CD4-positive, CD25-positive, alpha-beta regulatory T cell (primary cell): Measurements from ENCODE around the gene BMP8B. TPM values are rescaled to one million over a fixed set of nuclear protein-coding genes. Genes with fewer than 3 reads are reported as not detected.
A peak's percentile ranks its signal among the peaks of the same experiment; 100 is the strongest.
"Not testable (repeated sequence)": the region's sequence is repeated elsewhere in the genome, so short reads cannot be mapped to it uniquely, and the experiment has no call there.

Source experiments
- ATAC-seq, 2 donors: fragments of 150-1000 bp; cut with Tn5 transposase; one replicate each; pipeline ENCODE4 v1.10.0; 2021; ENCODE audit warnings: low read depth in 2 of 2, moderate number of reproducible peaks in 2 of 2, moderate library complexity in 1 of 2
- DNase-seq, 3 donors: peaks; one replicate each; pipeline versions ENCODE4 v3.0.0 to v3.0.0-alpha.2; 2012 to 2022; ENCODE audit warnings: mixed read lengths in 1 of 3
- H3K27ac ChIP-seq: one replicate; pipeline ENCODE4 v1.7.0; 2013; ENCODE audit warnings: mild to moderate bottlenecking, low read length; ENCODE audit not compliant: insufficient read depth, poor library complexity, severe bottlenecking
- H3K27me3 ChIP-seq: one replicate; pipeline ENCODE4 v1.7.0; 2013; ENCODE audit warnings: low read length; ENCODE audit not compliant: control insufficient read depth, insufficient read depth
- H3K36me3 ChIP-seq: one replicate; pipeline ENCODE4 v1.7.0; 2013; ENCODE audit warnings: mild to moderate bottlenecking, low read length, moderate library complexity; ENCODE audit not compliant: control insufficient read depth, insufficient read depth
- H3K4me1 ChIP-seq: 2 replicates; pipeline ENCODE4 v1.7.0; 2013; ENCODE audit warnings: mild to moderate bottlenecking, low read length; ENCODE audit not compliant: insufficient read depth, control insufficient read depth, poor library complexity, severe bottlenecking
- H3K4me3 ChIP-seq: one replicate; pipeline ENCODE4 v1.7.0; 2013; ENCODE audit warnings: low read depth, mild to moderate bottlenecking, low read length, moderate library complexity
- H3K9me3 ChIP-seq, 2 experiments: 1 replicate in 1 of 2; 2 replicates in 1 of 2; pipeline ENCODE4 v1.7.0; 2013; ENCODE audit warnings: low read length in 2 of 2, mild to moderate bottlenecking in 1 of 2, moderate library complexity in 1 of 2; ENCODE audit not compliant: control insufficient read depth in 2 of 2
- H3K27ac Mint-ChIP-seq, 3 donors: one replicate each; pipeline ENCODE4 v1.8.0; 2020 to 2022; ENCODE audit warnings: mild to moderate bottlenecking in 3 of 3, mixed read lengths in 3 of 3, moderate library complexity in 2 of 3
- H3K27me3 Mint-ChIP-seq: one replicate; pipeline ENCODE4 v1.8.0; 2022; ENCODE audit warnings: mild to moderate bottlenecking, mixed read lengths
- H3K36me3 Mint-ChIP-seq: one replicate; pipeline ENCODE4 v1.8.0; 2020; ENCODE audit warnings: mixed read lengths
- H3K4me1 Mint-ChIP-seq, 4 donors: one replicate each; pipeline ENCODE4 v1.8.0; 2020 to 2022; ENCODE audit warnings: mixed read lengths in 4 of 4, mild to moderate bottlenecking in 1 of 4
- H3K4me3 Mint-ChIP-seq, 4 donors: one replicate each; pipeline ENCODE4 v1.8.0; 2020 to 2022; ENCODE audit warnings: mild to moderate bottlenecking in 4 of 4, mixed read lengths in 4 of 4, moderate library complexity in 3 of 4
- H3K9me3 Mint-ChIP-seq, 7 donors: one replicate each; pipeline ENCODE4 v1.8.0; 2020 to 2022; ENCODE audit warnings: mixed read lengths in 7 of 7, mild to moderate bottlenecking in 3 of 7, moderate library complexity in 2 of 7
- polyA plus RNA-seq, 4 donors: library from polyadenylated mRNA; unstranded; fragments of 300-500 nt; fragmentation: Illumina TruSeq; gene quantifications; one replicate each; pipeline ENCODE4 v1.2.3, GENCODE V29; 2021
- total RNA-seq: library from RNA; stranded (reverse); gene quantifications from one replicate; pipeline ENCODE4 v1.2.3, GENCODE V29; 2022

Gene BMP8B
- total and polyA plus RNA-seq, 5 donors from 2014 or later, result 0.05 to 0.39 (median 0.10) TPM; not detected in 1

DNA sequence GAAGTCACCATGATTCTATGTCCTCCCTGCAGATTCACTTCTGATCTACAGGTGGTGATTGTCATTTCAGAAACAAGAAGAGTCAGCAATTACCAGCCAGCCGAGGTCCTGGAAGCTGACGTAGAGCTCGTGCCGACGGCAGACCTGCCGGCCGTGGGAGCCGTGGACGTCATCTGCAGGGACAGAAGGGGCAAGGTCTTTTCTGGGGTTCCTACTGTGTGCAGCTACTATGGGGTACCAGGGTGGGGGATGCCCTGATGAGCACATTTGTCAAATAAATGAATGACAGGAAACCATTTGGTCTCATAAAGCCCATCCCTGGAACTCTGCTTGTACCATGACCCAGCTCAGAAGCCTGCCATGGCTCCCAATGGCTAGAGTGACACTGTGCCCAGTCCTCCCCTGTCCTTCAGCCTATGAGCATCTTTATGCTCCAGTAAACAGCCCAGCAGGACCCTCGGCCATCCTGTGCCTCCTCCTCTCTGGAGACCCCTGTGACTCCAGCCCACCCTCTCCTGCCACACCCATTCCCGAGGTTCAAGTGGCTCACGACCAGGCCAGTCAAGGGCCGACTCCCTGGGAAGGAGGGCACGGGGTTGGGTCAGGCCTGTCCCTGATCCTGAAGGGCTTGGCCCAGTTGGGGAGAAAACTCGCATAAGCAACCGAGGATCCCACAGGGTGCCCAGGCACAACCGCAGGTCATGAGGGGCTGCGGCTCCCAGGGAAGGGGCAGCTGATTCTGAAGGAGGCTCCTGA, 24.9 kb downstream of the BMP8B start:
- peaks cover 10% of the 10 kb centered on the region for H3K36me3 ChIP-seq
- H3K4me3 Mint-ChIP-seq, H3K4me3 ChIP-seq, H3K27me3 ChIP-seq, ATAC-seq, H3K9me3 Mint-ChIP-seq, H3K9me3 ChIP-seq, H3K4me1 Mint-ChIP-seq, H3K27ac ChIP-seq, H3K27ac Mint-ChIP-seq, DNase-seq, H3K27me3 Mint-ChIP-seq, H3K4me1 ChIP-seq: not testable (repeated sequence)
- peaks cover 12% of the 10 kb centered on the region for H3K36me3 Mint-ChIP-seq

DNA sequence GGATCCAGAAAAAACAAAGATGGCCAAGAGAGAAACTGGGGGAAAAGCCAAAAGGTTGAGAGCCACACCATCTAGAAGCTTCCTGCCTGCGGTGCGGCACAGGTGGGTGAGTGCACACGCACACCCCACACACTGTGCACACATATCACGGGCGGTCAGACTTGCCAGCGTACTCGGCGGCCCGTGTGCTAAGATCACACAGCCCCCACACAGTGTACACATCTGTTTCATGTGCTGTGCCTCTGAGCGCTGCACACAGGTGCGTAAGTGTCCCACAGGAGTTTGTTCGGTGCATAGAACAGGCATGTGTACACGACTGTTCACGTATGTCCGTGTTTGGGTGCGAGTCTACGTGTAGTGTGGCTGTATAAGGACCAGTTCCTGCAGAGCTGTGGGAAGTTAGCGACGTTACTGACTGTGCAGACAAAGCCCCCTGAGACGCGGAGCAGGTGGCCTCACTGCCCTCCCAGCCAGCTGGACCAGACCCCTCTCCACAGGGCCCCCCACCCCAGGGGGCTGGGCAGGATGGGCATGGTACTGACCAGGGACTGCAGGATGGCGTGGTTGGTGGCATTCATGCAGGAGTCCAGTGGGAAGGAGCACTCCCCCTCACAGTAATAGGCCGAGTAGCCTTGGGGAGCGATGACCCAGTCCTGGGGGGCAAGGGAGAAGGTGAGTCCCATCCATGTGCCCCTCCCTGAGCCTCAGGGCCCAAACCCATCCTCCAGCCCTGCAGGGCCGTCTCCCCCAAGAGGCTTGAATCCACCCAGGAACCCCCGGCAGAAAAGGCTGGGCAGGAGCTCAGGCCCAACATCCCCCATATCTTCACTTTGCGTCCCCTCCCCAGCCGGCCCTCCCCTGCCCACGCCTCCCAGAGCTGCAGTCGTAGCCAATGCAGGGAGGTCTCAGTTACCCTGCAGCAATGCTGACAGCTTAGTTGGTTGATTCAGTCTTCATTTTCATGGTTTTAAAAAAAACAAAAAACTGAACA, 25.8 kb downstream of the BMP8B start:
- no peaks in the 10 kb centered on the region for H3K27me3 ChIP-seq
- Mint-ChIP-seq H3K36me3 (peaks cover 12% of the 10 kb centered on the region), H3K27ac (no peak overlapping the region), H3K4me3 (no peak overlapping the region), H3K9me3 (no peaks in the 10 kb centered on the region), H3K27me3 (no peaks in the 10 kb centered on the region), H3K4me1 (no peaks in the 10 kb centered on the region)
- H3K9me3 ChIP-seq, result no peaks in the 10 kb centered on the region
- no peaks in the 10 kb centered on the region for H3K4me1 ChIP-seq
- no peak overlapping the region for H3K27ac ChIP-seq
- no peak for ATAC-seq
- no peak overlapping the region for H3K4me3 ChIP-seq
- DNase-seq, result no peak
- peaks cover 14% of the 10 kb centered on the region for H3K36me3 ChIP-seq

DNA sequence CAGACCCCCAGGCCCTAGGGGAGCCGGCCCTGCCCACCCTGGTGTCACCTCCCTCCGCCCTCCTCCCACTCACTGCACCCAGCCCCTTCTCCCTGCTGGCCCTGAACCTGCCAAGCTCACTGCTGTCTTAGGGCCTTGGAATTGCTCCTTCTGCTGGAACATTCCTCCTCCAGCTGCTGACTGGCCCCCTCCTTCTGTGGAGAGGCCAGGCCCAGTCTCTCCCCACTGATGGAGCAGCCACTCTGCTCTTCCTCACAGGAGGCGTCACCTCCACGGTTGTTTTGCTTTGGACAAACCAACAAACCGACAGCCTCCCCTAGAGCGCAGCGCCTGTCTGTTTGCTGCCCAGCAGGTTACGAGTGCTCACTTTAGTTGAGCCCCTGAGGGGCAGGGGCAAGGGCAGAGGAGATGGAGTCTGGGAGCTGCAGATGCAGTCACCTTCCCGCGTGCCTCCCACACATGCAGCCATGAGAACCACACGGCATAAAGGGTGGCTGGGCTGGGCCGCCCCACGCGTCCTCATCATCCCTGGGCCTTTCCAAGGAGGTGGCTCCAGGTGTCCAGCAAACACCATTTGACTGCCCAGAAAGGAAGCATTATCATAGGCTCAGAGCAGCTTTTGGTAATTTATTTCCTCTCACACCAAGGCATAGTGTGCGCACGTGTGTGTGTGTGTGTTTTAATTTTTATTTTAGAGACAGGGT, 27.0 kb downstream of the BMP8B start:
- H3K36me3 ChIP-seq, result peaks cover 23% of the 10 kb centered on the region
- H3K4me3 ChIP-seq, result no peak overlapping the region
- Mint-ChIP-seq H3K4me1 (no peaks in the 10 kb centered on the region), H3K27ac (no peak overlapping the region), H3K36me3 (peaks cover 22% of the 10 kb centered on the region), H3K9me3 (no peaks in the 10 kb centered on the region), H3K4me3 (no peak overlapping the region), H3K27me3 (no peaks in the 10 kb centered on the region)
- DNase-seq (no peak), ATAC-seq (no peak)
- H3K27ac ChIP-seq, result no peak overlapping the region
- no peaks in the 10 kb centered on the region for H3K9me3 ChIP-seq
- no peaks in the 10 kb centered on the region for H3K27me3 ChIP-seq
- H3K4me1 ChIP-seq, result no peaks in the 10 kb centered on the region

DNA sequence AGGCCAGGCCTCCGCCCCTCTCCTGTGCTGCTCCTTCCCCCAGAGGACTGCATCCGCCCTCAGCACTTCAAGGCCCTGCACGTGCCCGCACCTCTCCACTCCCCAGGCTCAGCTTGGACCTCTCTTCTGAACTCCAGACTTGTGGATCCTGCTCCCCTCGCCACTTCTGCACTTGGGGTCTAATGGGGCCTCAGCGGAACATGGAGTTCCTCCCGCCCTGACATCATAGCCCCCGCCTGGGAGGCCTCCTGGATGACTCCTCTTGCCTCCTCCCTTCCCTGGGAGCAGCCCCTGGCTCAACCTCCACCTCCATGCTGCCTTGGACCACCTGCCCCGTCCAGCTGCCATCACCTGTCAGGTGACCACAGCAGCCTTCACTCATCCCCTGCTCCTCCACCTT, 27.6 kb downstream of the BMP8B start:
- Histone ChIP-seq H3K9me3 (no peaks in the 10 kb centered on the region), H3K36me3 (peaks cover 30% of the 10 kb centered on the region), H3K4me3 (no peak overlapping the region), H3K27me3 (no peaks in the 10 kb centered on the region), H3K4me1 (no peaks in the 10 kb centered on the region), H3K27ac (no peak overlapping the region)
- Mint-ChIP-seq H3K9me3 (no peaks in the 10 kb centered on the region), H3K27me3 (no peaks in the 10 kb centered on the region), H3K4me1 (peaks cover 0 to 3% (median 0%) of the 10 kb centered on the region in 4 donors), H3K4me3 (no peak overlapping the region), H3K27ac (peak overlapping the region in 1 of 3 donors; percentile 73), H3K36me3 (peaks cover 26% of the 10 kb centered on the region)
- no peak for DNase-seq
- no peak for ATAC-seq

DNA sequence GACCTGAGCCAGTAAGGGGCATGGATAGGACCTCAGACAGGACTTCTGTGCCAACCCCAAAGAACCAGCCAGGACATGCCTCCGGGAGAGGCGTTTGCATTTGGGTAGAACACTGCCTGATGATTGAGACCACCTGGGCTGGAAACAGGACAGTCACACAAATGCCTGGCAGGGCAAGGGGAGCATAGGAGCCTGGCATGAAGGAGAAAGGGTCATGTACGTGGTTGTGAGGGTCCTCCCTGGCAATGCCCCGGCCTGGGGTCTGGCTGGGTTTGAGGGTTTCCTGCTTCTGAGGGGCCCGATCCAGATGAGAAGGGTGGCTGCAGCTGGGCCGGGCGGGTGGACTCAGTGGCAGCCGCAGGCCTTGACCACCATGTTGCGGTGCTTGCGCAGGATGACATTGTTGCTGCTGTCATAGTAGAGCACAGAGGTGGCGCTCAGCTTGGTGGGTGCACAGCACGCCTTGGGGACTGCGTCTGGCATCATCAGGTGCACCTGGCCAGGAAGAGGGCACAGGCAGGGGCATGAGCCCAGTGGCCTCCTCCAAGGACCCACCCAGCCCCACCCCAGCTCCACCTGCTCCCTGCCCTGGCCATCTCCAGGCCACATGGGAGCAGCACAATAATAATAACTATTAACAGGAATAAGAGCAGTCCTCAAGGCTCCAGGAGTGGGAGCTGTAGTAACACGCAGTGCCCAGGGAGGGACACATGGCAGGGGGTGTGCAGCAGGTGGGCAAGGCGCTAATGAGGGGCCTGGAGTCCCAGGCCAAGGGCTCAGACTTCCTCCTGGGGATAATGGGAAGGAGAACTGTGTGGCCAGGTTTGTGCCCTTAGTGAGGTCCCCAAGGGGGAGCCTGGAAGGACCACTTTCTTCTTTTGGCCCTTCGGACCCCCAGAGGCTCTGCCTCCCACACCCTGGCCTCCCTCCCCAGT, 28.3 kb downstream of the BMP8B start:
- H3K27me3 ChIP-seq, result no peaks in the 10 kb centered on the region
- no peaks in the 10 kb centered on the region for H3K9me3 ChIP-seq
- ATAC-seq, result no peak
- H3K4me1 ChIP-seq, result no peaks in the 10 kb centered on the region
- Mint-ChIP-seq H3K4me1 (peaks cover 0 to 3% (median 0%) of the 10 kb centered on the region in 4 donors), H3K27ac (peak overlapping the region in 1 of 3 donors; percentile 73), H3K27me3 (no peaks in the 10 kb centered on the region), H3K9me3 (no peaks in the 10 kb centered on the region), H3K36me3 (peaks cover 26% of the 10 kb centered on the region), H3K4me3 (no peak overlapping the region)
- H3K4me3 ChIP-seq, result no peak overlapping the region
- no peak overlapping the region for H3K27ac ChIP-seq
- peaks cover 37% of the 10 kb centered on the region for H3K36me3 ChIP-seq
- no peak for DNase-seq

DNA sequence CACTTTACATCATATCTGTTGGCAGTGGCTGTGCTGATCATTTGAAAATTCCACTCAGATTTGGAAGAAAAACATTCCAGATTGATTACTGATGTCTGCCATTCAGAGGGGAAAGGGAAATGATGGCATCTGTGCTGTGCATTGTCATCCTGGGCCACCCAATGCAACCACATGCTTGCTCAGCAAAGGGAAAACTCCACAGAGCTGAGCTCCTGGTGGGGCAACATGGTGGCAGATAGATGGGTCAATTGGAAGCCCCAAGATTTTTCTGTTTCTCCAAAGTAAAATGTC, 29.3 kb downstream of the BMP8B start:
- no peak for ATAC-seq
- H3K4me3 Mint-ChIP-seq, result no peak overlapping the region
- Histone ChIP-seq H3K27me3 (no peaks in the 10 kb centered on the region), H3K4me1 (no peaks in the 10 kb centered on the region), H3K27ac (no peak overlapping the region), H3K9me3 (no peaks in the 10 kb centered on the region), H3K4me3 (no peak overlapping the region), H3K36me3 (peaks cover 47% of the 10 kb centered on the region)
- H3K36me3 Mint-ChIP-seq, result peaks cover 29% of the 10 kb centered on the region
- DNase-seq, result no peak
- H3K4me1 Mint-ChIP-seq, result peaks cover 0 to 3% (median 0%) of the 10 kb centered on the region in 4 donors
- H3K27ac Mint-ChIP-seq, result no peak overlapping the region
- no peaks in the 10 kb centered on the region for H3K27me3 Mint-ChIP-seq
- no peaks in the 10 kb centered on the region for H3K9me3 Mint-ChIP-seq
